ENCODE results near the gene GPR152.

The GPR152 gene

DNA sequence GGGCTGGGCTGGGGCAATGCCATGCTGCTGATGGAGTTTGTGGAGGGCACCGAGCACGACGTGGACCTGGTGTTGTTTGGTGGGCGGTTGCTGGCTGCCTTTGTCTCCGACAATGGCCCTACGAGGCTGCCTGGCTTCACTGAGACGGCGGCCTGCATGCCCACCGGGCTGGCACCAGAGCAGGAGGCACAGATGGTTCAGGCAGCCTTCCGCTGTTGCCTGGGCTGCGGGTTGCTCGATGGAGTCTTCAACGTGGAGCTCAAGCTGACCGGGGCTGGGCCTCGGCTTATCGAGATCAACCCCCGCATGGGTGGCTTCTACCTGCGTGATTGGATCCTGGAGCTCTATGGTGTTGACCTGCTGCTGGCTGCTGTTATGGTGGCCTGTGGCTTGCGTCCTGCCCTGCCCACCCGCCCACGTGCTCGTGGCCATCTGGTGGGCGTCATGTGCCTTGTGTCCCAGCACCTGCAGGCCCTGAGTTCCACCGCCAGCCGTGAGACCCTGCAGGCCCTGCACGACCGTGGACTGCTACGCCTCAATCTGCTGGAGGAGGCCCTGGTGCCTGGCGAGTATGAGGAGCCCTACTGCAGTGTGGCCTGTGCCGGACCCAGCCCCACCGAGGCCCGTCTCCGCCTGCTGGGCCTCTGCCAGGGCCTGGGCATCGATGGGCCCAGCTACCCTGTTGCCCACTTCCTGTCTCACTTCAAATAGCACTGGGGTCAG is 28.5 kb downstream of the GPR152 start:
- DNase-seq (ENCODE audit: low read depth in 2 of 2) = no peak

DNA sequence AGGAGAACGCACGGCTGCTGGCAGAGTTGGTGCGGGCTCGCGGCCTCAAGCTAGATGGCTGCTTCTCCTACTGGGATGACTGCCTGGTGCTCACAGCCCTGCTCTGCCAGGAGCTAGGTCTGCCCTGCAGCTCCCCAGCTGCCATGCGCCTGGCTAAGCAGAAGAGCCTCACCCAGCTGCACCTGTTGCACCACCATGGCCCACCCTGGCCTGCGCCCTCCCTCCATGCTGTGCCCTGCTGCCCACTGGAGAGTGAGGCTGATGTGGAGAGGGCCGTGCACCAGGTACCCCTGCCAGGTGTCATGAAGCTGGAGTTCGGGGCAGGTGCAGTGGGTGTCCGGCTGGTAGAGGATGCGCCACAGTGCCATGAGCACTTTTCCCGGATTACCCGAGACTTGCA is 29.1 kb downstream of the GPR152 start:
- DNase-seq (ENCODE audit: low read depth in 2 of 2) = no peak

DNA sequence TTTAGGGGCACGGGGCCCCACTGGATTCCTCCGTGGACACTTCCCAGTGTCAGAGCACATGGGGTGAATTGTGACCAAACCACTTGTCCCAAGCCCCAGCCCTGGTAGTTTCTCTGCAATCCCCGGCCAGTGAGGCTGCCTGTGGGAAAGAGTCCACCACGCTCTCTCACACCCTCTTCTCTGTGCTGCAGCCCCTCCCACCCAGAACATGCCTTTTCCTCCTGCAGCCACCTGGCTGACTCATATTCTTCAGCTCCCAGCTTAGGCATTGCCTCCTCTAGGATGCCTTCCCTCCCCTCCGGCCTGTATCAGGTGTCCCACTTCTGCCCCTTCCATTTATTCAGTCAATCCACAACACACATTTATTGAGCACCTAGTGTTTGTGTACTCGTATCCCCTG is 29.6 kb downstream of the GPR152 start:
- no peak for DNase-seq (ENCODE audit: low read depth in 2 of 2)

DNA sequence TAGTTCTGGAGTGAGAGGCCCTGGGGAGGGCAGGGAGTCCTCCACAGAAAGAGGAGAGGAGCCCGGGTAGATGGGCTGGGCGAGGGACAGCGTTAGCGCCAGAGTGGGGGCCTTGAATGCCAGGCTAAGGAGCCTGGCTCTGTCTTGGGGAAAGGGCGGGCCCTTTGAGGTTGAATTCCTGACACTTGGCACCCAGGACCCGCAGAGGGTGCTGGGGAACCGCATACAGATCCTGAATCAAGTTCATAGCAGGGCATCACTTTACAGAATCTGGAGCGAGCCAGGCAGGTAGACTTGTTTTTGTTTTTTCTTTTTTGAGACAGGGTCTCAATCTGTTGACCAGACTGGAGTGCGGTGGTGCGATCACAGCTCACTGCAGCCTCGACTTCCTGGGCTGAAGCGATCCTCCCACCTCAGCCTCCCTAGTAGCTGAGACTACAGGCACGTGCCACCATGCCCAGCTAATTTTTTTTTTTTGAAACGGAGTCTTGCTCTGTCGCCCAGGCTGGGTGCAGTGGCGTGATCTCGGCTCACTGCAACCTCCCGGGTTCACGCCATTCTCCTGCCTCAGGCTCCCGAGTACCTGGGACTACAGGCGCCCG is 31.0 kb downstream of the GPR152 start:
- no peak for DNase-seq (ENCODE audit: low read depth in 2 of 2)

DNA sequence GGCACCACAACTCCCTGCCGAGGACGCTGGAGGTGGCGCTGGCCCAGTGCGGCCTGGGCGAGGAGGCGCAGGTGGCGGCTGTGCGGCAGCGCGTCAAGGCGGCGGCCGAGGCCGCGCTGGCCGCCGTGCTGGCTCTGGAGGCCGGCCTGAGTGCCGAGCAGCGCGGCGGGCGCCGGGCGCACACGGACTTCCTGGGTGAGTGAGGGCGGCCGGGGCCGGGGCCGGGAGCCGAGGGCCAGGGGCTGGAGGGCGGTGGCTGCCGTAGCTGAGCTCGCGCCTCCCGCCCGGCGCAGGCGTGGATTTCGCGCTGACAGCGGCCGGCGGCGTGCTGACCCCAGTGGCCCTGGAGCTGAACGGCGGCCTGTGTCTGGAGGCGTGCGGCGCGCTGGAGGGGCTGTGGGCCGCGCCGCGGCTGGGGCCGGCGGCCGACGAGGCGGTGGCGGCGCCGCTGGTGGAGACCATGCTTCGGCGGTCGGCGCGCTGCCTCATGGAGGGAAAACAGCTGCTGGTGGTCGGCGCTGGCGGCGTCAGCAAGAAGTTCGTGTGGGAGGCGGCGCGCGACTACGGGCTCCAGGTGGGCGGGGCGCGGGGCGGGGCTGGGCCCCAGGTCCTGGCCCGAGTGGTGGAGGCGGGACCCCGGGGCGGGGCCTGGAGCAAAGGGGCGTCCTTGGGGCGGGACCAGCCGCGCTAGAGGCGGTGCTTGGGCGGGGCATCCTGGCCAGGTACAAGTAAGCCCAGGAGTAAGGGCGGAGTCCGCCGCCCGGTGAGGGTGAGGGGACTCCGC is 31.7 kb downstream of the GPR152 start:
- DNase-seq (ENCODE audit: low read depth in 2 of 2) = peak; percentile 99 to 100

DNA sequence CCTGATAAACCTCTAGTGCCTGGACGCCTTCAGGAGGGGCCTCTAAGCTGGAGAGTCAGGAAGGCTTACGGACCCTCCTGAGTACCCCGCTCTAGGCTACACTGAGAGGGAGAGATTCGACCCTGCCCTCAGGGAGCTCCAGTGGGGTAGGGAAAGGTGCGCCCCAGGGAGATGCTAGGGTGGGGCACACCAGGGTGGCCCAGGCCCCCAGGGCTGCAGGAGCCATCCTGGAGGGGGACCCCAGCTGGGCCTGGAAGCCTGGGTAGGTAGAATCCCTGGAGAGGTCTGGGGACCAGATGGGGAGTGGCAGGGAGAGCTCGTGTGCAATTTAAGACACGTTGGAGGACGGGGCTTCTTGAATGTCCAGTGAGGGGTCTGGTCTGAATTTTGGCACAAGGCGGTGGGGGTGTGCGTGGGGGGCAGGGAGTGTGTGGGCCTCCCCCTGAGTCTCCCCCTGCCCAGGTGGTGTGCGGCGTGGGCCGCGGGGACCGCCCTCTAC is 32.3 kb downstream of the GPR152 start:
- DNase-seq (ENCODE audit: low read depth in 2 of 2) = no peak

DNA sequence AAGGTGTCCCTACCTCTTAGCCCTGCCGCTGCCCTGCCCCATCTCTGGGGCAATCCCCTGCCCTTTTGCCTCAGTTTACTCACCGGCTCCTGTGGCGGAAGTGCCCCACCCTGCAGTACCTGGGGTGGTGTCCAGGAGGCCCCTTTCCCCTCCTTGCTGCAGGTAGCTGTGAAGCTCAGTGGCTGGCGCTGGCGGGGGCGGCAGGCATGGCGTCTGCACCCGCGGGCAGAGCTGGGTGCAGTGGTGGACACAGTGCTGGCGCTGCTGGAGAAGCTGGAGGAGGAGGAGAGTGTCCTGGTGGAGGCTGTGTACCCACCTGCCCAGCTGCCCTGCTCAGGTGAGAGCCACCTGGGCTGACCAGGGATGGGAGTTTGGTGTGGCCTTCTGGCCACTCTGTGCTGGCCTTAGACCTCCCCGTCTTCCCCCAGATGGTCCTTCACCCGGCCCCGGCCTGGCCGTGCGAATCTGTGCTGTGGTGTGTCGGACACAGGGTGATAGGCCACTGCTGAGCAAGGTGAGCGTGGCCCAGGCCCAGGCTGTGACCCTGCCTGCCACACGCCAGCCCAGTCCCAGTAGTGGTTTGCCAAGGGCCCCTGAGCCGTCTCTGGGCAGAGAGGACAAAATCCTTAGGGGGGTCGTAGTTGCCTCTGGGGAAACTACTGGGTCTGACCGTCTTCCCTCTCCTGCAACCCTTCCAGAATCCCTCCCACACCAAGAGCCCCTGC is 33.0 kb downstream of the GPR152 start:
- DNase-seq (ENCODE audit: low read depth in 2 of 2) = no peak

DNA sequence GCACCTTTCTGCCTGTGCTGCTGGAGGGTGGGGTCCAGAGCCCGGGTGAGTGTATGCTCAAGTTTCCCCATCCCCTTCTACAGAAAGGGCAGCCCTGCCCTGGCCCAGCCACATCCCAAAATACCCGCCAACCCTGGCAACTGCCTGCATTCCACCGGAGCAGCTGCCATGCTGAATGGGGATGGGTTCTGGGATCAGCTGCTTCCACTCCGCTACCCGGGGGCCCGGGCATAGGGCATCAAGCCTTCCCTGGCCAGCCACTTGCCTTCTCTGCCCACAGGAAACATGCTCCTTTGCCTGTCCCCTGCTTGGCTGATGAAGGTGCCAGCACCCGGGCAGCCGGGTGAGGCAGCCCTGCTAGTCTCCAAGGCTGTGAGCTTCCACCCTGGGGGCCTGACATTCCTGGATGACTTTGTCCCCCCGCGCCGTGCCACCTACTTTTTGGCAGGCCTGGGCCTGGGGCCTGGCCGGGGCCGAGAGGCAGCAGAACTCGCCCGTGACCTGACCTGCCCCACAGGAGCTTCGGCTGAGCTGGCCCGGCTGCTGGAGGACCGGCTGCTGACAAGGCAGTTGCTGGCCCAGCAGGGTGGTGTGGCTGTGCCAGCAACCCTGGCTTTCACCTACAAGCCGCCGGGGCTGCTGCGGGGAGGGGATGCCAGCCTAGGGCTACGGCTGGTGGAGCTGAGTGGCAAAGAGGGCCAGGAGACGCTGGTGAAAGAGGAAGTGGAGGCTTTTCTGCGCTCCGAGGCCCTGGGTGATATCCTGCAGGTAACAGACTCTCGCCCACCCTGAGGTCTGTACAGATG is 33.9 kb downstream of the GPR152 start:
- no peak for DNase-seq (ENCODE audit: low read depth in 2 of 2)

DNA sequence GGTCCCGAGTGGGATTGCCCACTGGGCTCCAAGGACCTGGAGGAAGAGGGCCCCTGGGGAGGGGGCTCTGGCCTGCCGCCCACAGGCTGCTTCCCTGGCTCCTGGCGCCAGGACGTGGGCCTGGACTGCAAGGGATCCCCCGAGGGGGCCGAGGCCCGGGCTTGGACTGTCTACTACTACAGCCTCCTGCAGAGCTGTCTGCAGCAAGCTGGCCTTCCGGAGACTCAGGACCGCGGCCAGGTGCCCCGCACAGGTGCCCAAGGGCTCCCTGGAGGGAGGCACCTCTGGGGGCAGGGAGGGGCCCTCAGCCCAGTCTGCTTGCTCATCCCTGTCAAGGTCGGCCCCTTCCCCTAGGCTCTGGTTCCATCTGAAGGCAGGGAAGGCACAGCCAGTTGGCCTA is 35.1 kb downstream of the GPR152 start:
- no peak for DNase-seq (ENCODE audit: low read depth in 2 of 2)

DNA sequence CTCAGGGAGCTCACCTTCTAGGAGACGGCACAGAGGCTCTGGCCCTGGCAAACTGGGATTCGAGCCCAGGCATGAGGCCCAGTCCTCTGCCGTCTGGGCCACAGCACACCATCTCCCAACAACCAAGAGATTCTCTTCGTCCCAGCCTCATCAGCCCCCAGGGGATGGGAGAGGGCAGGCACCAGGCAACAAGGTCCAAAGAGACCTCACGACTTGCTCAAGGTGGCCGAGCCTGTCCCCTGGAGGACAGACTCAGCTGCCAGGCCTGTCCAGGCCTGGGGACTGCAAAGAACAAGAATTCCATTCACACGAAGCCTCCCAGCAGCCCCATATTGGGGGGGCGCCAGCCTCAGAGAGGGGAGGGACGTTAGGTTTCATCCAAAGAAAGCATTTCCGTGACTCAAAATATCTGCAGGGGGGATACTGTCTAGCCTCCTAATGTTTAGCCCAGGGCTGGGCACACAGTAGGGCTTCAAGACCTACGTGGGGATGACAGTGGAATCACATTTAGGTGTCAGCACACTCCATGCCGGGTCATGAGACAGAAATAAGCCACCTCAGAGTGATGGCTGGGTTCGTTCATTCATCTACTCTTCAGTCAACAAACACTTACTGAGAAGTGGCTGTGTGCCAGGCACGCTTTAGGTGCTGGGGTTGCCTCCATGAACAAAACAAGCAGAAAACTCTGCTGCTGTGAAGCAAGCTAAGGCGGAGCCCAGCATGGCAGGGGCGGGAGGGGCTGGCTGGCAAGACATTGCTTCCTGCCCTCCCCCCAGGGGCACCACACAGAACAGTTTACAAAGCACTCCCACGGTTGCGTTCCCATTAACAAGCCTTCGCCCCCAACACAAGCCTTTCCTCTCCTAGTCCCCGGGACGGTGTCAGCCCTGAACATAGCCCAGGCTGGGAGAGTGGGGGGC is 35.9 kb downstream of the GPR152 start:
- DNase-seq (ENCODE audit: low read depth in 2 of 2) = peak in 1 of 2 donors; percentile 72

DNA sequence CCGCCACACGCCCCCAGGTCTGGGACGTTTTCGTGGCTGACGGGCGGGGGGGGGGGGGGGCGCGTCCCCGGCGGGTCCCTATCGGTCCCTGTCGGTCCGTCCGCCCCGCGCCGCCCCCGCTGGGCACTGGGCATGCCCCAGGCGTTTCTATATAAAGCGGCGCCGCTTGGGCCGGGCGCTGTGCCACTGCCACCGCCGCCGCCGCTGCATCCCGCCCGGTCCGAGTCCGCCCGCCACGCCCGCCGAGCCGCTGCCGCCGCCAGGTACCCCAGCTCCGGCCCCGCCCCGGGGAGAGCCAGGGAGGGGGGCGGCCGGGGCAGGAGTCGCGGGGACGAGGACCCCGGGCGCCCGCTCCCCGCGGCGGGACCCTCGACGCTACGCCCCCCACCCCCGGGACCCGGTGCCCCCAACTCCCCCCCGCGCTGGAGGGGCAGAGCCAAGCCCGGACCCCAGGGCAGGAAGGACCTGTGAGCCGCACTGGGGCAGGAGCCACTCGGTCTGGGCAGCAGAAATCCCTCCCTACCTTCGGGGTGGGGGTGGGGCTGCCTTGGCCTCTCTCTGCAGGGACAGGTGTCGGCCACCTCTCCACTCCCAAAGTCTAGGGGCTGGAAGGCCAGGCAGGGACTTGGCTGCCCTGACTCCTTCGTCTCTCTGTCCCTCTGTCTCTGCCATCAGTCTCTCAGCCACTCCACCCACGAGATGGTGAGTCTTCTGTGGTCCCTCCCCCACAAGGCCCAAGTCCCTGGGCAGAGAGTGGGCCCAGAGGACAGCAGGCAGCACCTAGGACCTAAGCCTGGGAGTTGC is 36.8 kb downstream of the GPR152 start, which contains the start of gene CARNS1:
TSS of gene CARNS1 (plus strand) at position 178 of the 804 bp plus-strand sequence. CDS start at position 700, 522 bp downstream.
- DNase-seq (ENCODE audit: low read depth in 2 of 2) = no peak

DNA sequence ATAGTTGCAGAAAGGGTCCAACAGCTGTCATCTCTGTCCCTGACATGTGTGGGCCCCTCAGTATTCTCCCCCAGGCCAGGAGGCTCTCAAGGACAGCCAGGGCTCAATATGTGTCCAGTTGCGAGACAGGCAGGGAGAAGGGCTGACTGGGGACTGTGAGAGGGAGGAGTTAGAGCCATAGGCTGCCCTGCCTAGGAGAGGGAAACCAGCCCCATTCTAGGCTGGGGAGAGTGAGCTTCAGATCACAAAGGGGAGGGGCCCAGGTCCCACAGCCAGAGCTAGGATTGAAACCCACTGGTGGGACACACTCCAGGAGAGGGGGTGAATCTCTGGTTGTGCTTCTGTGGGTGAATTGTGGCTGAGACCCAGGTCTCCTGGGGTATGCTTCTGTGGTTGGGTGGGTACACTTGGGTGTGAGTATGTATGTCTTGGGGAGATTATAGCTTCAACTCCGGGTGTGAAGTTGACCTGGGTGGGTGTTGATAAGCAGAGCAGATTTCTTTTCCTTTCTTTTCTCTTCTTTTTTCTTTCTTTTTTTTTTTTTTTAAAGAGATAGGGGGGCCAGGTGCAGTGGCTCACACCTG is 39.2 kb downstream of the GPR152 start:
- DNase-seq (ENCODE audit: low read depth in 2 of 2) = no peak

DNA sequence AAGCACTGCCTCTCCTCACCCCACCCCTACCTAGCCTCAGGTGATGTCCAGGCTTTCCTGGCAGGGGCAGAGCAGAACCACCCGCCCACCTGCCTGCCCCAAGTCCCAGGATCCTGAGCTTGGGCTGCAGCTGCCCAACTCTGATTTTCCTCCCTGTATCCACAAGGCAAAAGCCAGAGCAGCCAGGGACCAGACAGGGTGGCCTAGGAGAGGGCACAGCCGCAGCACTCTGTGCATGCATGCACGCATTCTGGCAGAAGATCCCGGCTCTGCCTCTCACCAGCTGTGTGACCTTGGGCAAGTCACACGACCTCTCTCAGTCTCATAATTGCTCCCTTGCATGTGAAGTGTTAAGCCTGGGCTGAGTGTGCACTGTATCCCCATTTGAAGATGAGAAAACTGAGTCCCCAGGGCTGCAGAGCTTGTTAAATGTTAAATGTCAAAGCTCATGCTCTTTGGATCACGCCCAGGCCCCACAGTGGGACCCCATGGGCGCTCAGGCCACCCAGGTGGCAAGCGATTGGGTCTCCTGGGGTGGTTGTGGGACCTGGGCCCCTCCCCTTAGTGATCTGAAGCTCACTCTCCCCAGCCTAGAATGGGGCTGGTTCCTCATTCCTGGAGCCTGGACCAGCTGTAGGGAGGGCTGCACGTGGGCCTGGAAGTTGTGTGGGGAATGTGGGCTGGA is 39.9 kb downstream of the GPR152 start:
- no peak for DNase-seq (ENCODE audit: low read depth in 2 of 2)

DNA sequence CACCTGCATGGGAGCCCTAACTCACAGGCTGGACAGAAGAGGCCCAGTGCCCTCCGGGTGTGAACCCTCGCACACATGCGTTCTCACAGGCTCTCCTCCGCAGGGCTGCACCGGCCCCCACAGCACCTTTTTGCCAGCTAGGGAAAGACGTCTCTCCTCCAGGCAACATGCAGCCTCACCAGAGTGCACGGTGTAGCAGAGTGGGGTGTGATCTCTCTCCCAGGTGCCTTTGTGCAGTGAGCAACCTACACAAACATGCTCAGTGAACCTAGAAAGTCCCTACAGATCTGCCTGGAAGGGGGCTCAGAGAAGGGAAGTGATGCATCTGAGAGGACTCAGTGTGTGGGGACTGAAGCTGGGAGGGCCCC is 40.8 kb downstream of the GPR152 start:
- no peak for DNase-seq (ENCODE audit: low read depth in 2 of 2)

DNA sequence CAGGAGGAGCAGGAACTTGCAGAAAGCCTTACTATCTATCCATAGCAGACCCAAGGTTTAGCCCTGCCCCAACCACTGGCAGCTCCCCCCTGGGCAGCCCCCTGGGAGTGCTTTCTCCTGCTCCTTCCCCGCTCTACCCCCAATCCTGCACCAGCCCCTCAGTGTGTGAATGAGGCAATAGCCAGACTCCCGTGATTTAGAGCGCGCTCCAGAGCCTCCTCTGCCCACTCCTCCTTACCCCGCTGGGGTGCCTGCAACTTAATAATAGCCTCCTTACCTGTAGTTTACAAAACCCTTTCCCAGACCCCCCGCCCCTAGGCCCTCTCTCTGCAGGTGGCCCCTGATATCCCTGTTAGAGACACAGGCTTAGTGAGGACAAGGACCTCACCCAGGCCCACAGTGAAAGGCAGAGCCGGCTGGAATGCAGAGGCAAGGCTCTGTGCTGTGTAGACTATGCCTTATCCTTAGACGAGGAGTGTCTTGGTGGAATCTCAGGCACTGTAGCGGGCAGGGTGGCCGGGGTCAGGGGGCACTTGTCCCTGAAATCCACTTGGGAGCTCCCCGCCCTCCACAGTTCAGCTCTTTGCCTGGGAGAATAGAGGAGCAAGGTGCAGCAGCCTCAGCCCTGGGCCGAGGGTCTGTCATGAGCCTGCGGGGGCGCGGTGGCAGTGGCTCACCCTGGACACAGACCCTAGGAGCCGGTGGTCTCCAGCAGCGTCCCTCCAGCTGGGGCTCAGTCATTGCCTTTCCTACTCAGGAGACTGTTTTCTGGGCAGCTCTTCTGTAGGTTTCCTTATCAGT is 41.3 kb downstream of the GPR152 start:
- DNase-seq (ENCODE audit: low read depth in 2 of 2) = no peak

DNA sequence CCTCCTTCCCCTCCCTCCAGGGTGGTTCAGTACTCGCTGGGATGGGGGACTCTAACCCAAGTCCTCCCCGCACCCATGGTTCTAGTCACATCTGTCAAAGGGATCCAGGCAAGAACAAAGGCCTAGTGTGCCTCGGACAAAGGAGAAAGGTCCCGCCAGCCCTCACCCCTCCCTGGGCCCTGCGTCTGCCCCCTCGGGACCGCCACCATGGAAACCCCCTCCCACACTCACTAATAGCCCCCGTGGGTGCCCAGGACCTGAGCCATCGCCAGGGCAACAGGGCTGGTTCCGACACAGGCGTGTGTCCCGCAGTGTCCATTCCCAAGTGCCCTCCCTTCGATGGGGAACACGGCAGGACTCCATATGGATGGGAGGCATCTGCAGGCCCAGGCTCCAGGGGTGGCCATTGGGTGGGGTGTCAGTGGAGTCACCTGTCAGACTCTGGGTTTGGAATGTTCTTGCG is 42.1 kb downstream of the GPR152 start:
- no peak for DNase-seq (ENCODE audit: low read depth in 2 of 2)

DNA sequence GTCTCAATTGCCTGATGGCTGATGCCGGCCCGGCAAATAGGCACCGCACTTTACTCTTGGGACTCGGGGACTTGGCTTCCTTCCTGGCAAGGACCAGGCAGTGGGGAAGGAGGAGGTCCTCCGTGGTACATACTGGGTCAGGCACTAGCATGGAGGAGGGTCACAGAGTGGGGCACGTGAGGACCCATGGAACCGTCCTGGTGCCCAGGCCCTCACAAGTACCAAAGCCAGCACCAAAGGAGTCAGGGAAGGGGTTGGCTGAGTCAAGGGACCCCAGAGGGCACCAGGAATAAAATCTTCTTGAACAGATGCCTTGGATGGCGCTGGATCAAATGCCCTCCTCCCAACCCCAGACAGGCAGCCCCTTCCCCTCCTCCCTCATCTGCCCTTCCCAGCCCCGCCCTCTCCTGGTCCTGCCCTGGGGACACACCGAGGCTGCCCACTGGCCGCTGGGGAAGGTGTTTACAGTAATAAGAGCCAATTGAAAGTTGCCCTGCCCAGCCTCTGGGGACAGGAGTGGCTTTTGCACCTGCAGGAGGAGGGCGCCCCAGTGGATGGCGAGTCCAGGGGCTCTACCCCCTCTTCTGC is 42.7 kb downstream of the GPR152 start:
- no peak for DNase-seq (ENCODE audit: low read depth in 2 of 2)

Data from stimulated activated CD4-positive, alpha-beta T cell treated with anti-CD3 and anti-CD28 coated beads, Interleukin-1b, Interleukin-23, amount 100 ng/mL, for 1 hour (primary cell).